OCI-LY1 (cell line): Measurements from ENCODE around the gene FOXN3.

ENCODE experiments used
- H2AFZ ChIP-seq: fragments of 200-600 bp; sonication (generic), shearing (Covaris generic); 2 replicates; pipeline ENCODE4 v1.6.0; 2014; ENCODE audit warnings: antibody characterized with exemption, mild to moderate bottlenecking, low read length
- H3F3A ChIP-seq: fragments of 200-600 bp; sonication (generic), shearing (Covaris generic); 2 replicates; pipeline ENCODE4 v1.6.0; 2014; ENCODE audit warnings: mild to moderate bottlenecking, antibody characterized with exemption, low read length, moderate library complexity; ENCODE audit not compliant: insufficient read depth
- H3K27ac ChIP-seq: fragments of 200-600 bp; sonication (generic); 2 replicates; pipeline ENCODE4 v1.5.1; 2014; ENCODE audit warnings: low read length, mixed run types, mild to moderate bottlenecking, low read depth; ENCODE audit not compliant: poor library complexity, severe bottlenecking
- H3K27me3 ChIP-seq: fragments of 200-600 bp; sonication (generic); 2 replicates; pipeline ENCODE4 v1.6.0; 2014; ENCODE audit warnings: antibody characterized with exemption, mild to moderate bottlenecking, low read length, moderate library complexity; ENCODE audit not compliant: insufficient read depth
- H3K36me3 ChIP-seq: fragments of 200-600 bp; sonication (generic); 2 replicates; pipeline ENCODE4 v1.6.1; 2014; ENCODE audit warnings: mild to moderate bottlenecking, antibody characterized with exemption, low read length, moderate library complexity, mixed read lengths; ENCODE audit not compliant: insufficient read depth
- H3K4me1 ChIP-seq: fragments of 200-600 bp; sonication (generic); 2 replicates; pipeline ENCODE4 v1.5.1; 2014; ENCODE audit warnings: mild to moderate bottlenecking, low read length, moderate library complexity; ENCODE audit not compliant: insufficient read depth, severe bottlenecking
- H3K4me2 ChIP-seq: fragments of 200-600 bp; sonication (generic), shearing (Covaris generic); 2 replicates; pipeline ENCODE4 v1.6.1; 2014; ENCODE audit warnings: low read length
- H3K4me3 ChIP-seq: fragments of 200-600 bp; sonication (generic); 2 replicates; pipeline ENCODE4 v1.5.1; 2014; ENCODE audit warnings: low read length, low read depth, mild to moderate bottlenecking, mixed read lengths; ENCODE audit not compliant: poor library complexity, severe bottlenecking
- H3K79me2 ChIP-seq: fragments of 200-600 bp; shearing (Covaris generic); 2 replicates; pipeline ENCODE4 v1.6.1; 2016; ENCODE audit warnings: mixed run types, low read length, mixed read lengths; ENCODE audit not compliant: insufficient read depth
- H3K9ac ChIP-seq: fragments of 200-600 bp; sonication (generic), shearing (Covaris generic); 2 replicates; pipeline ENCODE4 v1.6.1; 2014; ENCODE audit warnings: mild to moderate bottlenecking, low read length, mixed read lengths
- H3K9me2 ChIP-seq: fragments of 200-600 bp; sonication (generic), shearing (Covaris generic); 2 replicates; pipeline ENCODE4 v1.6.1; 2014; ENCODE audit warnings: low read depth, mild to moderate bottlenecking, low read length, mixed read lengths
- H3K9me3 ChIP-seq: fragments of 200-600 bp; shearing (Covaris generic); 2 replicates; pipeline ENCODE4 v1.6.1; 2014; ENCODE audit warnings: low read length, mixed read lengths
- H4K20me1 ChIP-seq: fragments of 200-600 bp; sonication (generic), shearing (Covaris generic); 2 replicates; pipeline ENCODE4 v1.6.0; 2016; ENCODE audit warnings: mild to moderate bottlenecking, low read length; ENCODE audit not compliant: insufficient read depth
- EZH2 ChIP-seq: fragments of 200-600 bp; sonication (generic), shearing (Covaris generic); IDR thresholded peaks from 2 replicates; pipeline ENCODE4 v1.8.0; 2017; ENCODE audit warnings: borderline replicate concordance, mixed run types, mild to moderate bottlenecking, antibody characterized with exemption, low read length, moderate library complexity, mixed read lengths
- TF ChIP-seq, protein P1 (sequence below): fragments of 200-600 bp; sonication (generic), shearing (Covaris generic); IDR thresholded peaks from 2 replicates; pipeline ENCODE4 v1.5.1; 2017; ENCODE audit warnings: mild to moderate bottlenecking, antibody characterized with exemption, low read length, moderate library complexity, mixed read lengths

The FOXN3 gene

DNA sequence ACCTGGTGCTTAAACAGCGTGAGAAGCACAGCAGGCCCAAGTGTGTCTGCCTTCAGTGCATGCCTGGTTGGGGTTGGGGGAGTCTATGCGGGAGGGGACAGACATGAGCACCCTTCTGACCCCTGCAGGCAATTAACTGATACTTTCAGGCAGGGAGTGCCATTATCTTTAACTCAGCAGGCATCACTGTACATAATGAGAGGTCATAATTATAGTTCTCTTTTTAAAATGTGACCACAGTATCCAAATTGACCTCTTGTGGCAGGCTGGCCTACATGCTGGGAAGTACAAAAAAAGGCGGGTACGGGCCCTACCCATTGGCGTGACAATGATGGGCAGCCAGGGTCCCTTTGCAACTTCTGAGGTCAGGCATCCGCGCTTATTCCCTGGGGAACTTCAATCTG lies 209.1 kb downstream of the FOXN3 start:
- Histone ChIP-seq H3K36me3 (0 out of 2 replicates have a peak, but pooled peaks cover 9% of the 10 kb centered on the region), H3K4me2 (no peak overlapping the region), H3K27ac (no peak overlapping the region), H3K4me3 (no peak overlapping the region), H3K9me2 (no peaks in the 10 kb centered on the region), H2AFZ (no peak overlapping the region), H3K4me1 (peaks cover 9% of the 10 kb centered on the region), H3K9ac (no peak overlapping the region), H3K27me3 (no peaks in the 10 kb centered on the region), H3F3A (no peaks in the 10 kb centered on the region), H4K20me1 (no peaks in the 10 kb centered on the region), H3K79me2 (no peaks in the 10 kb centered on the region), H3K9me3 (no peaks in the 10 kb centered on the region)
- no peak for TF ChIP-seq EZH2
- TF ChIP-seq, protein P1, sequence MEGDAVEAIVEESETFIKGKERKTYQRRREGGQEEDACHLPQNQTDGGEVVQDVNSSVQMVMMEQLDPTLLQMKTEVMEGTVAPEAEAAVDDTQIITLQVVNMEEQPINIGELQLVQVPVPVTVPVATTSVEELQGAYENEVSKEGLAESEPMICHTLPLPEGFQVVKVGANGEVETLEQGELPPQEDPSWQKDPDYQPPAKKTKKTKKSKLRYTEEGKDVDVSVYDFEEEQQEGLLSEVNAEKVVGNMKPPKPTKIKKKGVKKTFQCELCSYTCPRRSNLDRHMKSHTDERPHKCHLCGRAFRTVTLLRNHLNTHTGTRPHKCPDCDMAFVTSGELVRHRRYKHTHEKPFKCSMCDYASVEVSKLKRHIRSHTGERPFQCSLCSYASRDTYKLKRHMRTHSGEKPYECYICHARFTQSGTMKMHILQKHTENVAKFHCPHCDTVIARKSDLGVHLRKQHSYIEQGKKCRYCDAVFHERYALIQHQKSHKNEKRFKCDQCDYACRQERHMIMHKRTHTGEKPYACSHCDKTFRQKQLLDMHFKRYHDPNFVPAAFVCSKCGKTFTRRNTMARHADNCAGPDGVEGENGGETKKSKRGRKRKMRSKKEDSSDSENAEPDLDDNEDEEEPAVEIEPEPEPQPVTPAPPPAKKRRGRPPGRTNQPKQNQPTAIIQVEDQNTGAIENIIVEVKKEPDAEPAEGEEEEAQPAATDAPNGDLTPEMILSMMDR, result peak; percentile 15; the same call in 1 of the 2 replicates

DNA sequence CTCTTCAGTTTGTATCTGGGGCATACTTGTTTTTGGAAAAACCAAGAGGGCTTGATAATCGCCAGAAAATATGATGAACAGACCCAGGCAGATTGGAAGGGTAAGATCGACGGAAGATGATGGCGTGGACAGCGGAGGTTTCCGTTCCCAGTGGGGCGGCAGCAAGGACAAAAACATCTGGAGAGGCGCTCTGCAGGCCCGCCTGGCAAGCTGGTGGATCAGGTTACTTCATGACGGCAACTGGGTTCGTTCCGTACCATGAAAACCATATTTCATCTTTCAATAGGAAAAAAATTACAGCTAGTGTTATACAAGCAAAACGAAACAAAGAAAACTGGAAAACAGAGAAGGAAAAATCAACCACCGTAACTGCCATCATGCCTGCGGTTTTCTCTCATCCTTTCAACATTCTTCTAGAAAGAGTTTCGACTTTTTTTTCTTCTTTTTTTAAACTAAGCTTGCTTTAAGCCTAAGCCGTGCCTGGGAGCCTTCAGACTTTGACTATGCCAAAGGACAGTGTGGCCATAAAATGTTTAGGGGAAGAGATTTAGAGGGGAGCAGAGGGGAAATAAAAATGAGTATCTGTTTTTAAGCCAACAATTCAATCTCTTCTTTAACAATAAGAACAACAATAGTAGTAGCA lies 210.5 kb downstream of the FOXN3 start:
- TF ChIP-seq, protein P1, result no peak
- TF ChIP-seq EZH2, result no peak
- no peak overlapping the region for H3K4me2 ChIP-seq
- H3K27ac ChIP-seq, result no peak overlapping the region
- H2AFZ ChIP-seq, result no peak overlapping the region
- no peak overlapping the region for H3K4me3 ChIP-seq
- no peaks in the 10 kb centered on the region for H3K27me3 ChIP-seq
- H3K4me1 ChIP-seq, result peaks cover 5% of the 10 kb centered on the region
- H3K9me2 ChIP-seq, result no peaks in the 10 kb centered on the region
- 0 out of 2 replicates have a peak, but pooled peaks cover 9% of the 10 kb centered on the region for H3K36me3 ChIP-seq
- no peaks in the 10 kb centered on the region for H3K9me3 ChIP-seq
- no peaks in the 10 kb centered on the region for H3K79me2 ChIP-seq
- H3K9ac ChIP-seq, result no peak overlapping the region
- H4K20me1 ChIP-seq, result no peaks in the 10 kb centered on the region
- H3F3A ChIP-seq, result no peaks in the 10 kb centered on the region

DNA sequence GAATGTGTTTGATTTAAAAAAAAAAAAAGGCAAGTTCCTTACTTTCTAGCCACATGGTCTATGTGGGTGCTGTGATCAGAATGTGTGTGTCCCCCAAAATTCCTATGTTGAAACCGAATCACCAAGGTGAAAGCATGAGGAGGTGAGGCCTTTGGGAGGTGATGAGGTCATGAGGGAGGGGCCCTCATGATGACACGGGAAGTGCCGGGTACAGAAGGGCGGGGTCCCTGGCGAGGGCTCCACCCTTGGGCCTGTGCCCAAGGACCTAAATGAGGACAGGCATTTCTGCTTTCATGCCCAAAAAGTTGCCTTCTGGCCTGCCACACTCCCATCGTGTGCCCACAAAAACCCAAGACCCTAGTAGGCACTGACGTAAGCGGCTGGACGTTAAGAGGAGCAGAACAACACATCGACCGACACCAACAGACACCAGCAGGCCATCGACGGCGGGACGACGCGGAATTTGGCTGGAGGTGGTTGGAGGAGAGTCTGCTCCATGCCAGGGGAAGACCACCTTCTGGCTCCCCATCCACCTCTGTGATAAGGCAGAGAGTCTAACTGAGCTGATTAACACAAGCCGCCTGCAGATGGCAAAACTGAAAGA lies 211.8 kb downstream of the FOXN3 start:
- H3K36me3 ChIP-seq, result 0 out of 2 replicates have a peak, but pooled peaks cover 9% of the 10 kb centered on the region
- H3K4me2 ChIP-seq, result no peak overlapping the region
- no peaks in the 10 kb centered on the region for H3F3A ChIP-seq
- H3K27ac ChIP-seq, result no peak overlapping the region
- no peaks in the 10 kb centered on the region for H3K9me3 ChIP-seq
- H3K9ac ChIP-seq, result no peak overlapping the region
- H3K9me2 ChIP-seq, result no peaks in the 10 kb centered on the region
- H3K4me1 ChIP-seq, result peaks cover 5% of the 10 kb centered on the region
- no peaks in the 10 kb centered on the region for H4K20me1 ChIP-seq
- no peak overlapping the region for H2AFZ ChIP-seq
- H3K79me2 ChIP-seq, result no peaks in the 10 kb centered on the region
- no peaks in the 10 kb centered on the region for H3K27me3 ChIP-seq
- TF ChIP-seq, protein P1, result no peak
- TF ChIP-seq EZH2, result no peak
- no peak overlapping the region for H3K4me3 ChIP-seq
